ENCODE data around the gene FAM174C.
A peak's percentile ranks its signal among the peaks of the same experiment; 100 is the strongest.
"Not testable (repeated sequence)": the region's sequence is repeated elsewhere in the genome, so short reads cannot be mapped to it uniquely, and the experiment has no call there.

FAM174C gene

DNA sequence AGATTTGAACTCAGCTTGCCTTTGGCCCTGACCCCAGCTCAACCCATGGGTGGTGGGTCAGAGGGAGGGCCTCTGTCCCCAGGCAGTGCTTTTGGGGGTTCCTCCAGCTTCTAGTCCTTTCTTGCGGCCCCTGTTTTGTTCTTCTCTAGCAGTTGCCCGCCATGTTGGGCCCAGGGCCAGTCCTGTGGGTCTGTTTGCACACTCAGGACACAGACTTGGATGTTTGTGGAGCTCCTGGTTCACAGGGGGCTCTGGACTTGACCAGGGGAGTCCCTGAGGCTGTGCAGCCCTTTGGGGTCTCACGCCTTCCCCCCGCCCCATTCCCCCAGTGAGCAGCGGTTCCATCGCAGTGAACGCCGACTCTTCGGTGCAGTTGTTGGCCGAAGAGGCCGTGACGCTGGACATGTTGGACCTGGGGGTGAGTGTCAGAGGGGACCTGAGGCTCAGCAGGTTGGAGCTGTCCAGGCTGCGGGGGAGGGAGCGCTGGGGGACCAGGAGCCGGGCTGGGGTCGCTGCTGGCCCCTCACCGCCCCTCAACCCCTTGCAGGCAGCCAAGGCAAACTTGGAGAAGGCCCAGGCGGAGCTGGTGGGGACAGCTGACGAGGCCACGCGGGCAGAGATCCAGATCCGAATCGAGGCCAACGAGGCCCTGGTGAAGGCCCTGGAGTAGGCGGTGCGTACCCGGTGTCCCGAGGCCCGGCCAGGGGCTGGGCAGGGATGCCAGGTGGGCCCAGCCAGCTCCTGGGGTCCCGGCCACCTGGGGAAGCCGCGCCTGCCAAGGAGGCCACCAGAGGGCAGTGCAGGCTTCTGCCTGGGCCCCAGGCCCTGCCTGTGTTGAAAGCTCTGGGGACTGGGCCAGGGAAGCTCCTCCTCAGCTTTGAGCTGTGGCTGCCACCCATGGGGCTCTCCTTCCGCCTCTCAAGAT, 31.3 kb upstream of the FAM174C start:
- ATAC-seq, result peak; percentile 66
- H3K4me1 Mint-ChIP-seq, result peaks cover 41% of the 10 kb centered on the region
- peak overlapping the region; percentile 73 for H3K4me3 Mint-ChIP-seq
- H3K9me3 Mint-ChIP-seq, result no peaks in the 10 kb centered on the region
- H3K36me3 Mint-ChIP-seq, result no peaks in the 10 kb centered on the region
- H3K27ac Mint-ChIP-seq, result peak overlapping the region; percentile 79
- H3K27me3 Mint-ChIP-seq, result peaks cover 2% of the 10 kb centered on the region

DNA sequence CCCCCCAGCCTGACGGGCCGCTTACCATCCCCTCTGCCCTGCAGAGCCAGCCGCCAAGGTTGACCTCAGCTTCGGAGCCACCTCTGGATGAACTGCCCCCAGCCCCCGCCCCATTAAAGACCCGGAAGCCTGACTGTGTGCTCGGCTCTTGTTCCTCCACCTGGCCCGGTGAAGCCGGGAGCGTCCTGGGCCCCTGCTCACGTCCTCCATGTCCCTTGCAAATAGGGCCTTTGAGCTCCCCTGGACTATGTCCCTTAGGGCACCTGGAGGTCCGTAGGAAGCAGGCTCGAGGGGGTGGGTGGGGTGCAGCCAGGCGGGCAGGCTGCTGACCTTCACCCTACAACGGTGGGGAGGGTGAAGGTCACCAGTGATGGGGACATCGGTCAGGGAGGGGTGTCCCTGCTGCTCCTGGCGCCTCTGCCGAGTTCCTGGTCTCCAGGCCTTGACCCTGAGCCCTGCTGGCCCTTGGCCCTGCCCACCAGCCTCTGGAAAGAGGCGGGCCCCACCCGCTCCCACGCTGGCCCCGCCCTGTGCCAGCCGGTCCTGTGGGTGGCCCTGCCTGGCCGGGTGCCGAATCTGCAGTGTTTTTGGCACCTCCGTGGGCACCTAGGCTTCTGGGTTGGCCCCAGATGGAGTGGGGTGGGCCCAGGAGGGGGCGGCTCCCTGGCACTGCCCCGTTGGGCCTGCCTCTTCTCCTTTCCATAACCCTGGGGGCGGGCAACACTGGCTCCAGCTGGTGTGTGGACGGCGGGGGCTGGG, 30.5 kb upstream of the FAM174C start:
- Mint-ChIP-seq H3K4me1 (peaks cover 35% of the 10 kb centered on the region), H3K4me3 (peak overlapping the region; percentile 73), H3K27ac (peak overlapping the region; percentile 79), H3K27me3 (no peaks in the 10 kb centered on the region), H3K36me3 (no peaks in the 10 kb centered on the region), H3K9me3 (no peaks in the 10 kb centered on the region)
- no peak for ATAC-seq

DNA sequence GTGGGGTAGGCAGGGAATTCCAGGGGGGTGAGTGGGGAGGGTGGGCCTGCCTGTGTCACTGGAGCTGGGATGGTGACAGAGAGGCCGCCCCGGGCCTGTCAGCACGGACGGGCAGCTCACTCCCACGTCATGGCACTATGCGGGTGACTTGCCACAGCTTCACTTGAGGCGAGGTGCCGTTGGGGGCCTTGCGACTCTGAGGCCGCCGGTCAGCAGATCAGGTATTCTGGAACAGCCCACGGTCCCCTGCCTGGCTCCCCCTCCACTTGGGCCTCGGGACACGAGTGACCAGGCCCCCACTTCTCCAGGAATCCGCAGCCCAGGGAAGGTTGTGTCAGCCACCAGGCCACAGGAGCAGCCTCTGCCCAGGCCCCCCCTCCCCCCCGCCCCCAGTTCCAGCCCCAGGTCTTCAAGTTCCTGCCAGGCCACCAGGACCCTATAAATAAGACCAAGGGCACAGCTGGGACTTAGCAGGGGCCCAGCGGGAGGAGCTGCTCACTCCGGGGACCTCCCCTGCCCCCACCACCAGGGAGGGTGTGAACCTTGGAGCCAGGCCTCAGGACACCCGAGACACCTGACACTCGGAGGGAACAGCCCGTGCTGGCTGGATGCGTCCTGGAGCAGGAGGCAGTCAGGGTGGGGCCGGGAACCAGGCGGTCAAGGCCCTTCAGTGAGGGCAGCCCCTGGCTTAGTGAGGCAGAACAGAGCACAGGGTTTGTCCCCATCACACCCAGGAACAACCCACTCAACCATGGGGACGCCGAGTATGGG, 29.7 kb upstream of the FAM174C start:
- Mint-ChIP-seq H3K4me3 (no peak overlapping the region), H3K4me1 (peaks cover 35% of the 10 kb centered on the region), H3K27me3 (no peaks in the 10 kb centered on the region), H3K9me3 (no peaks in the 10 kb centered on the region), H3K27ac (no peak overlapping the region), H3K36me3 (no peaks in the 10 kb centered on the region)
- no peak for ATAC-seq

DNA sequence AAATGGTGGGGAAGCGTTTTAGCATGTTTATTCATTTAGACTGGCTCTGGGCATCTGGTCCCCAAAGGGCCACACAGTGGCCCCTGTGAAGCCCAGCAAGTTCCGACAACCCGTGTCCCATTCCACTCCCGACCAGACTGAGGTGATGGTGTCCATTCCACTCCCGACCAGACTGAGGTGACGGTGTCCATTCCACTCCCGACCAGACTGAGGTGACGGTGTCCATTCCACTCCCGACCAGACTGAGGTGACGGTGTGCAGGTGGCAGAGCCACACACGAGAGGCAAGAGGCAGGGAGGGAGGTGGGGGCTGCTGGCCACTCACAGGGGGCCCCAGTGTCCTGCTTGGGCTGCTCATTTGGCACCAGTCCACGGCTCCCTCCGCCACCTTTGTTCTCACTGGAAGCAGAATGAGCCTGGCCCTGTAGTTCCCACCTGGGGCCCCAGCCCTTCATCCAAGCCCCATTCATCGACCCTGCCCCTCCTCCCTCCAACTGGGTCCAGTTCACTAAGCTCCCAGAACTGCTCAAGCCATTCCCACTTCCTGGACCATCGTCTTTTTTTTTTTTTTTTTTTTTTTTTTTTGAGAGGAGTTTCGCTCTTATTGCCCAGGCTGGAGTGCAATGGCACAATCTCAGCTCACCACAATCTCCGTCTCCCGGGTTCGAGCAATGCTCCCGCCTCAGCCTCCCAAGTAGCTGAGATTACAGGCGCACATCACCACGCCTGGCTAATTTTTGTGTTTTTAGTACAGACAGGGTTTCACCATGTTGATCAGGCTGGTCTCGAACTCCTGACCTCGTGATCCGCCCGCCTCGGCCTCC, 28.9 kb upstream of the FAM174C start:
- not testable (repeated sequence) for H3K36me3 Mint-ChIP-seq, ATAC-seq, H3K27ac Mint-ChIP-seq, H3K9me3 Mint-ChIP-seq, H3K27me3 Mint-ChIP-seq, H3K4me3 Mint-ChIP-seq
- H3K4me1 Mint-ChIP-seq, result peaks cover 35% of the 10 kb centered on the region

DNA sequence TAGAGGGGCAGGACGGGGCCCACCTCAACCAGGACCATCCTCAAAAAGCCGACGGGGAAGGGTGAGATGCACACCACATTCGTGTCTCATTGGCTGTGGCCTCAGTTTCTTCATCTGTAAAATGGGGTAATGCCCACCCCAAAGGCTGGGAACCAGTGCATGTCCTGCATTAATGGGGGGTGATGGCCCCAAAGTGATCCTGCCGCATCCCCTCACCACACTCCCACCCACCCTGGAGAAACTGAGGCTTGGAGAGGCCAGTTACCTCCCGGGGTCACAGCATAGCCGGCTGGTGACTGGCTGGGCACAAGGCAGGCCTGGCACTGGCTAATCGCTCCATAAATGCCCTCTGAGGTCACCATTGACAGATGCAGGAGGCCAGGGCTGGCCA, 27.6 kb upstream of the FAM174C start:
- Mint-ChIP-seq H3K4me3 (peak overlapping the region; percentile 21), H3K27me3 (no peaks in the 10 kb centered on the region), H3K27ac (peak overlapping the region; percentile 81), H3K9me3 (no peaks in the 10 kb centered on the region), H3K36me3 (peaks cover 17% of the 10 kb centered on the region), H3K4me1 (peaks cover 34% of the 10 kb centered on the region)
- no peak for ATAC-seq

DNA sequence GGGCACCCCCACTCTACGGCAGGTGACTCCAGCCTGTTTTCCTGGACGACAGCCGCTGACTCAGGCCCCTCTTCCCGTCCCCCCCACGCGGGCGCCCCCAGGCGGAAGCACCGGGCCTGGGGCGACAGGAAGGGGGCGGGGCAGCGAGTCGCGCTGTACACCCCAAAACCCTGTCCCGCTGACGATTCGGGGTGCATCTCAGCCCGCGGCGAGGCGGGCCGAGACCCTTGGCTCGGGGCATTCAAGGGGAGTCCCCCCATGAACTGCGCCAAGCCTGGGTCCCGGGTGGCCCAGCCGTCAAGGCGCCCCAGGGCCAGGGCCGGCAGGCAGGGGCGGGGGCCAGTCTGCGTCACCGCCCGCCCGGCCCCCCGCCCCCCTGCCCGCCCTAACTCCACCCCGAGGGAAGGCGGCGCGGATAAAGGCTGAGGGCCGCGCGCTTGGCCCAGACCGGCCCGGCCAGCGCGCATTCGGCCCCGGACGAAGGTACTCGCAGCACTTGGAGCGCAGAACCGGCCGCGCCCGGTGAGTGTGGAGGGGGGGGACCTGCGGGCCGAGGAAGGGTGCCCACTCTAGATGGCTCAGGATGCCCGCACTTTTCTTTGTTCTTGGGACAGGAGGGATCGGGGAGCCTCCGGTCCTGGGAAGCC, 27.1 kb upstream of the FAM174C start, which contains the start of gene MIDN:
Gene MIDN, plus strand, starts transcription at position 445 of the 647 bp plus-strand sequence. CDS start 1,714 bp downstream, outside the sequence.
- Mint-ChIP-seq H3K4me3 (peak within 1 kb of the TSS; percentile 82), H3K27ac (peak within 1 kb of the TSS; percentile 81), H3K9me3 (no peaks in the 10 kb centered on the region)

DNA sequence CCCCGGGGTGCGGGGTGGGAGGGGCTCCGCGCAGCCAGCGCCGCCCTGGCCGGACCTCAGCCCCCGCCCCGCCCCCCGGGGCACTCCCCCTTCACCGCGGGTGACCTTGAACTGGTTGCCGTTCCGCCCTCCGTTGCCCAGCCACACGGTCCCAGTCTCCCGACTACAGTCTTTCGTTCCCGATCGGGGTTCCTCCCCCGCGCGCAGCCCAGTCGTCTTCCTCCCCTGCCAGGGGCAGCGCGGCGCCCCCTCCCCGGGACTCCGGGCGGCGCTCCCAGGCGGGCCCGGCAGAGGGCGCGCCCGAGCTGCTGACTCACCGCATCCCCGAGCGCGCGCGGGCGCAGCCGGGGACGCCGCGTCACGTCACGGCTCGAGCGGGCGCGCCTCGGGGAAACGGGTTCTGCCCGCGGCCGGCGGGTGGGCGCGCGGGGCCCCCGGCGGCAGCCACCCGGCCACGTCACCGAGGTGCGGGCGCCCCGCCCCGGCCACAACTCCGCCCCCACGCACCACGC, 26.5 kb upstream of the FAM174C start:
- Mint-ChIP-seq H3K4me3 (peak overlapping the region; percentile 82), H3K4me1 (peaks cover 35% of the 10 kb centered on the region), H3K9me3 (no peaks in the 10 kb centered on the region), H3K36me3 (peaks cover 24% of the 10 kb centered on the region), H3K27me3 (no peaks in the 10 kb centered on the region), H3K27ac (peak overlapping the region; percentile 81)
- peak; percentile 37 for ATAC-seq

More for the DNA sequence above, 27.1 kb upstream of the FAM174C start, which contains the start of gene MIDN:
- Mint-ChIP-seq H3K27me3 (no peaks in the 10 kb centered on the region), H3K36me3 (peaks cover 19% of the 10 kb centered on the region), H3K4me1 (peaks cover 32% of the 10 kb centered on the region)
- ATAC-seq, result peak; percentile 10

DNA sequence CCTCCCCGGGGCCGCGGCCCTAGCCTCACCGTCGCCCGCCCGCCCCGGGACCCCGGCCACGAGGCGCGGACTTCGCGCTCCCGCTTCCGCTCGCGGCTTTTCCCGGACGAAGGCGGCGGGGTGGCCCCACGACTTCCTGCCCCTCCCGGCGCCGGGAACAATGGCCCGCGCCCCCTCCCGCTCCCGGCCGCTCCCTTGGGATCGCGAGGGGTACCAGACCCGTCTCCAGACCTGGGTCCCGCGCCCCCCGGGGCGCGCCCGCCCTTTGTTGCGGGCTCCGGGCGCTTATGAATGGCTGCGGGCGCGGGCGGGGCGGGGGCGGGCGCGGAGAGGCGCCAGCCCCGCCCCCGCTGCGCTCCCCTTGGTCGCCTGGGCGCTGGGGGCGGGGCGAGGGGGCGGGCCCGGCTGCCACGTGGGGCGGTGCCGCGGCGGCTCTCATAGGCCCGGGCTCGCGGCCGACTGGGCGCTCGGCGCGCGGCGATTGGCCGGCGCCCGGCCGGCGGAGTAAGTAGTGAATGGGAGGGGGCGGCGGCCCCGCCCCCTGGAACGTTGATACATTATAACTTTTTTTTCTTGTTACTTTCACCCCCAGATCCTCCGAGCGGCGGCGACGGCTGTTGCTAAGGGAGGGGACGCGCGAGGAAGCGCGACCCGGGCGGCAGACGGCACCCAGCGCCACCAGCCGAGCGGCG, 25.9 kb upstream of the FAM174C start:
- peak overlapping the region; percentile 80 for H3K4me3 Mint-ChIP-seq
- H3K36me3 Mint-ChIP-seq, result peaks cover 24% of the 10 kb centered on the region

DNA sequence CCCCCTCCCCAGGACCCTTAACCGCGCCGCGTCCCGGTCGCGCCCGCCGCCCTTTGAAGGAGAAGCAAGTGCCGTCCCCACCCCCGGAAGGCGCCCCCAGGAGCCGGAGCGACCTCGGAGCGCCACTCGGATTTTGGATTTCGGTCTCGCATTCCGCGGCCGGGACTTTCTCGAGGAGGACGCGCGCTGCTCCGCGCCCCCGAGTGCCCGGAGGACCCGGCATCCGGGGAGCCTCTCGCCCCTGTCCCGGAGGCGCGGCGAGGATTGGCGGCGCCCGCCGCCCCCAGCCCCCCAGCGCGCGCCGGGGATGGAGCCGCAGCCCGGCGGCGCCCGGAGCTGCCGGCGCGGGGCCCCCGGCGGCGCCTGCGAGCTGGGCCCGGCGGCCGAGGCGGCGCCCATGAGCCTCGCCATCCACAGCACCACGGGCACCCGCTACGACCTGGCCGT, 25.3 kb upstream of the FAM174C start:
- ATAC-seq, result no peak
- Mint-ChIP-seq H3K4me3 (peak overlapping the region; percentile 80), H3K36me3 (peaks cover 29% of the 10 kb centered on the region), H3K27ac (peak overlapping the region; percentile 48), H3K4me1 (peaks cover 32% of the 10 kb centered on the region), H3K27me3 (no peaks in the 10 kb centered on the region), H3K9me3 (no peaks in the 10 kb centered on the region)

More for the DNA sequence above, 25.9 kb upstream of the FAM174C start:
- ATAC-seq, result peak; percentile 72
- H3K4me1 Mint-ChIP-seq, result peaks cover 34% of the 10 kb centered on the region
- no peaks in the 10 kb centered on the region for H3K27me3 Mint-ChIP-seq
- no peaks in the 10 kb centered on the region for H3K9me3 Mint-ChIP-seq
- H3K27ac Mint-ChIP-seq, result peak overlapping the region; percentile 48

DNA sequence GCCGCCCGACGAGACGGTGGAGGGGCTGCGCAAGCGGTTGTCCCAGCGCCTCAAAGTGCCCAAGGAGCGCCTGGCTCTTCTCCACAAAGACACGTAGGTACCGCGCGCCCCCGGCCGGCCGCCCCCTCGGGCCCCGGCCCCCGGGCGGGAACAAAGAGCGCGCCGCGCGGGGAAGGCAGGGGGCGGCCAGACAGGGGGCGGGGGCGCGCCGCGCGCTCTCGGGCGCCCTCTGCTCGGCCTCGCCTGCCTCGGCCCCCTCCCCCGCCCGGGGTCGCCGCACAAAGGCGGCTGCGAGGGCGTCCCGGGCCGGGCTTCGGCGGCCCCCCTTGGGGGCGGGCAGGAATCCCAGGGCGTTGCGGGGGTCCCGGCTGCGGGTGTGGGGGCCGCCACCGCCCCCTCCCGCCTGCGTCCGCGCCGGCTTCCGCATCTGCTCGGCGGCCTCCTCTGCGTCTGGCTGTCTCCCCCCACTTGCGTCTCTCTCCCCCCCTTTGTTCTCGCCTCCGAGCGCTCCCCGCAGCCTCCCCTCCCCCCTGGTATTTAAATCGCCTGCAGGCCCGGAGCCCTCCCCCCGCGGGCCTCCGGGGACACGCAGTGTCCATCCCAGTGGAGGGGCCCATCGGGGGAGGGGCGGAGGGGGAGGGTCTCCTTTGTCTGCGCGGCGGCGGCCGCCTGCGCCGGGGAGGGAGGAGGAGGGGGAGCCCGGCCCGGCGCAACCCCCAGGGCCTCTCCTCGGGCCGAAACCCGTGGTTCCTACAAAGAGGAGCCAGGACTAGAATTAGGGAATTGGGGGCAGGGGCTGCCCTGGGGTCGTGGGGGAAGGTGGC, 24.7 kb upstream of the FAM174C start:
- no peaks in the 10 kb centered on the region for H3K27me3 Mint-ChIP-seq
- H3K9me3 Mint-ChIP-seq, result no peaks in the 10 kb centered on the region
- H3K4me1 Mint-ChIP-seq, result peaks cover 33% of the 10 kb centered on the region
- peak overlapping the region; percentile 94 for H3K27ac Mint-ChIP-seq
- peaks cover 35% of the 10 kb centered on the region for H3K36me3 Mint-ChIP-seq
- peak overlapping the region; percentile 95 for H3K4me3 Mint-ChIP-seq
- no peak for ATAC-seq

DNA sequence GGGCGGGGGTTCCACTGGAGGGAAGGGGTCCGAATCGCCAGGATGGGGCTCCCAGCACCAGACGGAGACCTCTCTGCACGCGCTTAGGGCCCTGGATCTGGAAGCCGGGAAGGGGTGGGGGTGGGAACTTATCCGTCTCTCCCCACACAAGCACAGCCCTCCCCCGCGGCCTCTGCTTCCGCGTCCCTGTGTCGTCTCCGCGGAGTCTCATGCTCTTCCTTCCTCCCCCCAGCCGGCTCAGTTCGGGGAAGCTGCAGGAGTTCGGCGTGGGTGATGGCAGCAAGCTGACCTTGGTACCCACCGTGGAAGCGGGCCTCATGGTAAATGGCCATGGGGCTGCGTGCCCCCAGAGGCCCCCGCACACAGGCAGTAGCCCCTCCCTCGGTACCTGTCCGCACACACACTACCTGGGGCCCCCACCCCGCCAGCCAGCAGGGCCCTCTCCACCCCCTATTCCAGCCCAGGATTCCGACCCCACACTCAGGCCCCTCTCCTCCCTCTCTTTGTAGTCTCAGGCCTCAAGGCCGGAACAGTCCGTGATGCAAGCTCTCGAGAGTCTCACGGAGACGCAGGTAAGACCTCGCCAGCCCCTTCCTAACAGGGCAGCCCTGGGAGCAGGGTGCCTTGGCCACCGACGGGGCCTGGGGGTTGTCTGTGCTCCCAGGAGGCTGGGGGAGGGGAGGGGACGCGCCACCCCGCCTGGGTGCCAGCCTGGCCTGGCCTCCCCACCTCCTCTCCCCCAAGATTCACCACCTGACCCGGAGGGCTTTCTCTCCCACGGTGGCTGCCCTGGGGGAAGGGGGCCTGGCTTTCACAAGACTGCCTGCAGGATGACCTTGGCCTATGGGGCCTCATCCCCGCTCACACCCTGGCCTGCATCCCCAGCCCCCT, 23.8 kb upstream of the FAM174C start:
- no peaks in the 10 kb centered on the region for H3K9me3 Mint-ChIP-seq
- peak overlapping the region; percentile 94 for H3K27ac Mint-ChIP-seq
- H3K27me3 Mint-ChIP-seq, result no peaks in the 10 kb centered on the region
- ATAC-seq, result no peak
- H3K36me3 Mint-ChIP-seq, result peaks cover 36% of the 10 kb centered on the region
- peaks cover 33% of the 10 kb centered on the region for H3K4me1 Mint-ChIP-seq
- H3K4me3 Mint-ChIP-seq, result peak overlapping the region; percentile 95

All from stimulated activated memory B cell treated with anti-CD40 and anti-IgM and Interleukin-4, amounts not matched to agents 10 μg/mL and 1 μg/mL and 100 μg/mL, for 72 hours (primary cell).